CD4-positive, alpha-beta memory T cell (primary cell): ENCODE results near the gene TTC33. TPM values are rescaled to one million over a fixed set of nuclear protein-coding genes. Genes with fewer than 3 reads are reported as not detected.
"Not testable (repeated sequence)": the region's sequence is repeated elsewhere in the genome, so short reads cannot be mapped to it uniquely, and the experiment has no call there.

Experiments
- CTCF ChIA-PET: fragments of 350-600 bp; sonication (Branson Sonifier 250); formaldehyde crosslinking; loops from one replicate; lab custom pipeline; 2021; ENCODE audit warnings: inconsistent platforms; ENCODE audit not compliant: partially characterized antibody; lab: Charles Lee
- POLR2A ChIA-PET: fragments of 350-600 bp; sonication (Branson Sonifier 250); formaldehyde crosslinking; loops from one replicate; lab custom pipeline; 2021; ENCODE audit not compliant: partially characterized antibody; lab: Charles Lee
- DNase-seq, 5 donors: peaks; one replicate each; pipeline versions ENCODE4 v3.0.0 to v3.0.0-alpha.2; 2020 to 2022; ENCODE audit warnings: mixed read lengths in 1 of 5
- H3K27ac ChIP-seq: one replicate; pipeline ENCODE4 v1.7.0; 2013; ENCODE audit warnings: low read depth, low read length
- H3K27me3 ChIP-seq: 2 replicates; pipeline ENCODE4 v1.7.0; 2013; ENCODE audit warnings: mild to moderate bottlenecking, low read length, moderate library complexity; ENCODE audit not compliant: insufficient read depth
- H3K36me3 ChIP-seq: 2 replicates; pipeline ENCODE4 v1.7.0; 2013; ENCODE audit warnings: mild to moderate bottlenecking, low read length, moderate library complexity; ENCODE audit not compliant: insufficient read depth
- H3K4me1 ChIP-seq: 2 replicates; pipeline ENCODE4 v1.7.0; 2013; ENCODE audit warnings: mild to moderate bottlenecking, low read length, moderate library complexity; ENCODE audit not compliant: insufficient read depth
- H3K4me3 ChIP-seq, 2 donors: one replicate each; pipeline ENCODE4 v1.7.0; 2013; ENCODE audit warnings: low read length in 2 of 2, mild to moderate bottlenecking in 1 of 2
- H3K9me3 ChIP-seq, 2 donors: one replicate each; pipeline ENCODE4 v1.7.0; 2013; ENCODE audit warnings: low read length in 2 of 2, control low read depth in 1 of 2; ENCODE audit not compliant: control insufficient read depth in 1 of 2
- H3K27ac Mint-ChIP-seq, 7 donors: one replicate each; pipeline ENCODE4 v1.8.0; 2020 to 2021; ENCODE audit warnings: mixed read lengths in 7 of 7, mild to moderate bottlenecking in 6 of 7, inconsistent platforms in 3 of 7, moderate library complexity in 3 of 7
- H3K27me3 Mint-ChIP-seq, 2 donors: one replicate each; pipeline ENCODE4 v1.8.0; 2020 to 2021; ENCODE audit warnings: mixed read lengths in 2 of 2
- H3K36me3 Mint-ChIP-seq, 2 donors: one replicate each; pipeline ENCODE4 v1.8.0; 2020 to 2021; ENCODE audit warnings: mixed read lengths in 2 of 2, inconsistent platforms in 1 of 2, mild to moderate bottlenecking in 1 of 2
- H3K4me1 Mint-ChIP-seq, 4 donors: one replicate each; pipeline ENCODE4 v1.8.0; 2020 to 2021; ENCODE audit warnings: mixed read lengths in 4 of 4, mild to moderate bottlenecking in 1 of 4
- H3K4me3 Mint-ChIP-seq, 8 donors: one replicate each; pipeline ENCODE4 v1.8.0; 2020 to 2021; ENCODE audit warnings: mixed read lengths in 8 of 8, mild to moderate bottlenecking in 7 of 8, moderate library complexity in 6 of 8, inconsistent platforms in 3 of 8
- H3K9me3 Mint-ChIP-seq, 8 donors: one replicate each; pipeline ENCODE4 v1.8.0; 2020 to 2021; ENCODE audit warnings: mixed read lengths in 8 of 8, mild to moderate bottlenecking in 5 of 8, inconsistent platforms in 3 of 8, moderate library complexity in 1 of 8
- intact Hi-C: fragments of 100-400 bp; cut with micrococcal nuclease; formaldehyde crosslinking; loops from one replicate; pipeline ENCODE4 v1.15.1; 2023
- polyA plus RNA-seq, 2 donors: library from polyadenylated mRNA; unstranded; fragments of 300-500 nt; fragmentation: Illumina TruSeq; gene quantifications; one replicate each; pipeline ENCODE4 v1.2.3, GENCODE V29; 2021
- total RNA-seq, 2 experiments: library from RNA; stranded (reverse); gene quantifications; one replicate each; pipeline ENCODE4 v1.2.3, GENCODE V29; 2021

Gene TTC33
- total and polyA plus RNA-seq, 4 experiments from 2014 or later = 13.2 to 17.2 (median 15.7) TPM

DNA sequence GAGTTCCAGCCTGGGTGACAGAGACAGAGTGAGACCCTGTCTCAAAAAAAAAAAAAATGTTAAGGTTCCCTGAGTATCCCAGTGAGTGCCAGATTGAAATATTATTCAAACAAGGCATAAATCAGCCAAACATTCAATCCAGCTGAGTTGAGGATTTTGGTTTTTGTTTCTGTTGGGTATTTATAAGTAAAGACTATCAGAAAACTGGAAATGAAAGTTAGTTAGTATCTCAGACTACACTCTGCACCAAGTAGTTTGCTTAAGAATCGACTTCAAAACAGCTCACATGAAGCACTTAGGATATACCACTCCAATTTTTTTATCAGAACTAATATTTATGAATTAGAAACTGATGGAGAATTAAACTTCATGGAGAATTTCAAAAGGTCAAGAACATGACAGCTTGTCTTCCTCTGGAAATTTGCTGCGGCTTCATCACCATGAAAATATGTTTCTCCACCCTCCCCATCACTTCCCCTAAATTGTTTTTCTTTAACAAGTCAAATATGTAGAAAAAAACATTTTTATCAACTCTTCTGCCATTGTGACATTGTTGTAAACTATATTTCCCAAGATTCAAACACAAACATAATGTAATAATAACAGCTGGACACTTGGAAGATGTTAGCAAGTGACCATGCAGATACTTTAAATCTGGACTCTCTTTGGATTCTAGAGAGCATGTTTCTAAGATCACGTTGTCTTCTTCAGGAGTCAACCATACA is 186.1 kb downstream of the TTC33 start:
- no peaks in the 10 kb centered on the region for H3K36me3 ChIP-seq
- Mint-ChIP-seq H3K27ac (no peak overlapping the region), H3K36me3 (no peaks in the 10 kb centered on the region), H3K9me3 (peaks cover 0 to 5% (median 0%) of the 10 kb centered on the region in 8 donors), H3K4me1 (peaks cover 2 to 12% (median 8%) of the 10 kb centered on the region in 4 donors), H3K4me3 (no peak overlapping the region), H3K27me3 (no peaks in the 10 kb centered on the region)
- H3K4me3 ChIP-seq = no peak overlapping the region
- no peak for DNase-seq
- H3K4me1 ChIP-seq = no peaks in the 10 kb centered on the region
- no peaks in the 10 kb centered on the region for H3K9me3 ChIP-seq
- intact Hi-C loops = no loop called here
- H3K27ac ChIP-seq = no peak overlapping the region
- ChIA-PET CTCF (interaction anchor here (1.3 kb wide), 1 partner anchor 114 kb away, joined by 3 read pairs; no protein-coding TSS in a partner anchor), POLR2A (no interaction called here)
- H3K27me3 ChIP-seq = no peaks in the 10 kb centered on the region

DNA sequence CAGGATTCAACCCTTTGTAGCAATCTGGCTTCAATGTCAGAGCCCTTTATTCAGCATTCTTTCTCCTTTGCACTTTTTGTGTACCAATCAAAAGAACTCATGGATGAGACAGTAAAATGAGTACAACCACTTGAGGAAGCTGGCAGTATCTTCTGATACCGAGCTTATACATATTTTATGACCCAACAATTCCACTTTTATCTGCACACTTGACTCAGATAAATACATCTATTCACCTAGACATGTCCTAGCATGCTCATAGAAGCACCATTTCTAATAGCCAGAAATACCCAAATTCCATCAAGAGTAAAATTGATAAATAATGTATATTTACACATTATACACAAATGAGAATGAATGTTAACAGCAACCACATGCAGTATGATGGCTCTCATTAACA is 187.2 kb downstream of the TTC33 start:
- no peak overlapping the region for H3K27ac Mint-ChIP-seq
- peaks cover 2 to 12% (median 8%) of the 10 kb centered on the region in 4 donors for H3K4me1 Mint-ChIP-seq
- ChIA-PET POLR2A (no interaction called here), CTCF (interaction anchor here (1.3 kb wide), 1 partner anchor 115 kb away, joined by 3 read pairs; no protein-coding TSS in a partner anchor)
- DNase-seq = no peak
- H3K27me3 Mint-ChIP-seq = no peaks in the 10 kb centered on the region
- no peaks in the 10 kb centered on the region for H3K36me3 Mint-ChIP-seq
- Histone ChIP-seq H3K4me1 (no peaks in the 10 kb centered on the region), H3K27me3 (no peaks in the 10 kb centered on the region), H3K9me3 (no peaks in the 10 kb centered on the region), H3K36me3 (no peaks in the 10 kb centered on the region), H3K27ac (no peak overlapping the region), H3K4me3 (no peak overlapping the region)
- intact Hi-C loops = no loop called here
- no peak overlapping the region for H3K4me3 Mint-ChIP-seq
- H3K9me3 Mint-ChIP-seq = peaks cover 0 to 6% (median 0%) of the 10 kb centered on the region in 8 donors

DNA sequence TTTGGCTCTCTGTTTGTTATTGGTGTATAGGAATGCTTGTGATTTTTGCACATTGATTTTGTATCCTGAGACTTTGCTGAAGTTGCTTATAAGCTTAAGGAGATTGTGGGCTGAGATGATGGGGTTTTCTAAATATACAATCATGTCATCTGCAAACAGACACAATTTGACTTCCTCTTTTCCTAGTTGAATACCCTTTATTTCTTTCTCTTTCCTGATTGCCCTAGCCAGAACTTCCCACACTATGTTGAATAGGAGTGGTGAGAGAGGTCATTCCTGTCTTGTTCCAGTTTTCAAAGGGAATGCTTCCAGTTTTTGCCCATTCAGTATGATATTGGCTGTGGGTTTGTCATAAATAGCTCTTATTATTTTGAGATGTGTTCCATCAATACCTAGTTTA is 192.6 kb downstream of the TTC33 start:
- POLR2A ChIA-PET, H3K4me3 ChIP-seq, H3K36me3 Mint-ChIP-seq, H3K27ac ChIP-seq, H3K4me1 Mint-ChIP-seq, intact Hi-C loops, H3K9me3 ChIP-seq, H3K27me3 ChIP-seq, H3K4me1 ChIP-seq, H3K27me3 Mint-ChIP-seq, CTCF ChIA-PET, H3K36me3 ChIP-seq, DNase-seq, H3K4me3 Mint-ChIP-seq: not testable (repeated sequence)
- peaks cover 0 to 17% (median 7%) of the 10 kb centered on the region in 8 donors for H3K9me3 Mint-ChIP-seq
- H3K27ac Mint-ChIP-seq = peak overlapping the region in 1 of 7 donors; percentile 23

GRCh38 chr5:40560474-40561110 is 195.2 kb downstream of the TTC33 start:
- Mint-ChIP-seq H3K4me1 (peaks cover 0 to 4% (median 1%) of the 10 kb centered on the region in 4 donors), H3K36me3 (no peaks in the 10 kb centered on the region), H3K27ac (peak overlapping the region in 1 of 7 donors; percentile 26), H3K4me3 (no peak overlapping the region), H3K27me3 (no peaks in the 10 kb centered on the region), H3K9me3 (peaks cover 0 to 15% (median 5%) of the 10 kb centered on the region in 8 donors)
- intact Hi-C loops = no loop called here
- Histone ChIP-seq H3K4me1 (no peaks in the 10 kb centered on the region), H3K9me3 (no peaks in the 10 kb centered on the region), H3K27me3 (no peaks in the 10 kb centered on the region), H3K4me3 (no peak overlapping the region), H3K27ac (no peak overlapping the region), H3K36me3 (no peaks in the 10 kb centered on the region)
- DNase-seq = no peak
- CTCF ChIA-PET = no interaction called here
- POLR2A ChIA-PET = no interaction called here

DNA sequence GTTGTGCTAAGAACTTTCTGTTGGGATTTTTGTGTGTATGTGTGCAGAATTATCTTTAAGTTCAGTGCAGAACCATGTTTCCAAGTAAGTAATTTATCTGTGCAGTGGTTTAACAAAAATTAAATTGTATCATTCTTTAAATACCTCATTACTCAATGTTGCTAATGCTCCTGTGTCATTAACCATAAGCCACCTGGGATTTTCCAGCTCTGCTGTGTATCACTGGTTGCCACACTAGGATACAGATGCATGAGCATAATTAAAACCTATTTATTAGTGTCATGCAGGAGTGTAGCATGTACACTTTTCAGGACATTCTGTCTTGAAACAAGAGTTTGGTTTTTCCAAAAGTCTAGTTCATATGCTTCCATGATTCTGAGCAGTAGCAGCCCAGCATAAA is 196.5 kb downstream of the TTC33 start:
- H3K9me3 Mint-ChIP-seq = peaks cover 0 to 15% (median 4%) of the 10 kb centered on the region in 8 donors
- DNase-seq = no peak
- no peaks in the 10 kb centered on the region for H3K27me3 ChIP-seq
- ChIA-PET POLR2A (no interaction called here), CTCF (no interaction called here)
- peaks cover 0 to 4% (median 1%) of the 10 kb centered on the region in 4 donors for H3K4me1 Mint-ChIP-seq
- H3K36me3 ChIP-seq = no peaks in the 10 kb centered on the region
- H3K27ac ChIP-seq = no peak overlapping the region
- no peak overlapping the region for H3K4me3 ChIP-seq
- H3K9me3 ChIP-seq = no peaks in the 10 kb centered on the region
- H3K27ac Mint-ChIP-seq = peak overlapping the region in 1 of 7 donors; percentile 61
- H3K36me3 Mint-ChIP-seq = no peaks in the 10 kb centered on the region
- no peaks in the 10 kb centered on the region for H3K27me3 Mint-ChIP-seq
- intact Hi-C loops = no loop called here
- no peaks in the 10 kb centered on the region for H3K4me1 ChIP-seq
- no peak overlapping the region for H3K4me3 Mint-ChIP-seq

GRCh38 chr5:40557501-40557900 is 198.3 kb downstream of the TTC33 start:
- H3K27me3 ChIP-seq = no peaks in the 10 kb centered on the region
- intact Hi-C loops = no loop called here
- Mint-ChIP-seq H3K27ac (no peak overlapping the region), H3K4me3 (no peak overlapping the region), H3K36me3 (no peaks in the 10 kb centered on the region), H3K4me1 (peaks cover 0 to 9% (median 4%) of the 10 kb centered on the region in 4 donors), H3K9me3 (peaks cover 0 to 9% (median 4%) of the 10 kb centered on the region in 8 donors), H3K27me3 (no peaks in the 10 kb centered on the region)
- no peak overlapping the region for H3K27ac ChIP-seq
- no peaks in the 10 kb centered on the region for H3K36me3 ChIP-seq
- no peaks in the 10 kb centered on the region for H3K9me3 ChIP-seq
- POLR2A ChIA-PET = no interaction called here
- CTCF ChIA-PET = no interaction called here
- H3K4me3 ChIP-seq = no peak overlapping the region
- no peaks in the 10 kb centered on the region for H3K4me1 ChIP-seq
- no peak for DNase-seq

- no peaks in the 10 kb centered on the region for H3K27me3 ChIP-seq
- H3K9me3 Mint-ChIP-seq = peaks cover 0 to 6% (median 3%) of the 10 kb centered on the region in 8 donors
- peaks cover 0 to 9% (median 4%) of the 10 kb centered on the region in 4 donors for H3K4me1 Mint-ChIP-seq
- H3K27ac ChIP-seq = no peak overlapping the region
- no peaks in the 10 kb centered on the region for H3K36me3 Mint-ChIP-seq
- no peaks in the 10 kb centered on the region for H3K27me3 Mint-ChIP-seq
- intact Hi-C loops = no loop called here
- no peaks in the 10 kb centered on the region for H3K4me1 ChIP-seq
- POLR2A ChIA-PET = no interaction called here
- H3K36me3 ChIP-seq = no peaks in the 10 kb centered on the region
- no peak for DNase-seq
- no peaks in the 10 kb centered on the region for H3K9me3 ChIP-seq
- peak overlapping the region in 1 of 7 donors; percentile 56 for H3K27ac Mint-ChIP-seq
- no peak overlapping the region for H3K4me3 Mint-ChIP-seq
- H3K4me3 ChIP-seq = no peak overlapping the region
- CTCF ChIA-PET = no interaction called here
Measured at GRCh38 chr5:40556811-40557210, 198.9 kb downstream of the TTC33 start.
